HUDEP-2 (cell line): ENCODE data around the gene NMNAT1.
"Not testable (repeated sequence)": the region's sequence is repeated elsewhere in the genome, so short reads cannot be mapped to it uniquely, and the experiment has no call there.

Source experiments
- DNase-seq, 76 experiments: peaks; one replicate each; lab custom pipeline; 2025; ENCODE audit not compliant: unreplicated experiment in 76 of 76; lab: John Stamatoyannopoulos, UW

The NMNAT1 gene

DNA sequence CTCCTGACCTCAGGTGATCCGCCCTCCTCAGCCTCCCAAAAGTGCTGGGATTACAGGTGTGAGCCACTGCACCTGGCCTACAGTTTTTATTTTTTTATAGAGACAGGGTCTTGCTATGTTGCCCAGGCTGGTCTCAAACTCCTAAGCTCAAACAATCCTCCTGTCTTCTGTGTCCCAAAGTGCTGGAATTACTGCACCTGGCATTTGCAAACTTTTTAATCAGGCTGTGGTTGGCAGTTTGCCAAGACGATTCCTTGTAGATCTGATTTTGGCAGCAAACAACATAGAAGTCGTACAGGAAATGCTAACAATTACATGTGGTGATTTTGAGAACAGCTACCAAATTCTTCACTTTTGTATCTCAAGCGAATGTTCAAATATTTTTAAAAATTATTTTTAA is 63.9 kb downstream of the NMNAT1 start:
- DNase-seq, result no peak

DNA sequence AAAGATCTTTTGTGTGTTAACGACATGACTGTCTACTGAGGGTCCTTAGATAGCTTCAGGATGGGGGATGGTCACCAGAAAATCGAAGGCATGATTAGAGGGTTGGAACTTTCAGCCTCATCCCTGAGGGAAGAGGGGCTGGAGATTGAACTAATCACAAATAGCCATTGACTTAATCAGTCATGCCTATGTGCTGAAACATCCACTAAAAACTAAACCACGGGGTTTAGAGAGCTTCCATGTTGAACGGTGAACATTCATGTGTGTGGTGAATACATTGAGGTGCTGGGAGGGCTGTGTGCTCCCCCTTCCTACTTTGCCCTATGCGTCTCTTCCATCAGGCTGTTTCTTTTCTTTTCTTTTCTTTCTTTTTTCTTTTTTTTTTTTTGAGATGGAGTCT is 70.7 kb downstream of the NMNAT1 start:
- DNase-seq, result no peak

DNA sequence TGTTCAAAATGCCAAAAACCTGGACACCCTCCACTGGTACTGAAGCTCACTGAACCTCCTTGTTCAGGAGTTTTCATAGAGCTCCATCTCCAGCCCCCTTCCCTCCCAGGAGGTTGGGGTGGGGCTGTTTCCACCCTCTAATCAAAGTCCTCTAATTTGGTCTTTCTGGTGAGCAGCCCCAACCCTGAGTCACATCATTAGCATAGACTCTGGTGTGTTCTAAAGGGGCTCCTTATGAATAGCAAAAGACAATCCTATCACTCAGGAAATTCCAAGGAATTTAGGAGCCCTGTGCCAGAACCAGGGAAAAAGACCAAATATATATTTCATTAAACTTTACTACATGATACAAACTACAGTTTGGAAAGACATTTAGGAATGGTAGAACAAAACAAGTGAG is 76.3 kb downstream of the NMNAT1 start:
- DNase-seq, result no peak

DNA sequence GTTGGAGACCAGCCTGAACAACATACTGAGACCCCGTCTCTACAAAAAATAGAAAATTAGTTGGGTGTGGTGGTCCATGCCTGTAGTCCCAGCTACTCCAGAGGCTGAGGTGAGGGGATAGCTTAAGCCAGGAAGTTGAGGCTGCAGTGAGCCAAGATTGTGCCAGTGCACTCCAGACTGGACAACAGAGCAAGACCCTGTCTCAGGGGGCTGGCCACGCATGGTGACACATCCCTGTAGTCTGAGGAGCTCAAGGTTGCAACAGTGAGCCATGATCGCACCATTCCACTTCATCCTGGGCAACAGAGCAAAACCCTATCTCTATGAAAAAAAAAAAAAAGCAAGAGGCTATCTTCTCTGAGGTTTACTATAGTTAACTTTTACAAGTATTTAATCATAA is 76.8 kb downstream of the NMNAT1 start:
- no peak for DNase-seq

DNA sequence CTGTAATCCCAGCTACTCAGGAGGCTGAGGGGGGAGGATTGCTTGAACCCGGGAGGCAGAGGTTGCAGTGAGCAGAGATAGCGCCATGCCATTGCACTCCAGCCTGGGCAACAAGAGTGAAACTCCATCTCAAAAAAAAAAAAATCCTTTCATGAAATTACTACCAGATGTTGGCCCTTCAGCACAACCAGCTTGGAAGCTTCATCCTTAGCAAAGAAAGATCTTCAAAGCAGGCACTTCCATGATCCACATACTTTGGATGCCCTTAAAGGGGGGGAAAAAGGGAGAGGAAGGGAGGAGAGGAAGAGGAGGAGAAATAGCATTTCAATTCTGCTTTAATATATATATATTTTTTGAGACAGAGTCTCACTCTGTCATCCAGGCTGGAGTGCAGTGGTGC is 77.4 kb downstream of the NMNAT1 start:
- not testable (repeated sequence) for DNase-seq

DNA sequence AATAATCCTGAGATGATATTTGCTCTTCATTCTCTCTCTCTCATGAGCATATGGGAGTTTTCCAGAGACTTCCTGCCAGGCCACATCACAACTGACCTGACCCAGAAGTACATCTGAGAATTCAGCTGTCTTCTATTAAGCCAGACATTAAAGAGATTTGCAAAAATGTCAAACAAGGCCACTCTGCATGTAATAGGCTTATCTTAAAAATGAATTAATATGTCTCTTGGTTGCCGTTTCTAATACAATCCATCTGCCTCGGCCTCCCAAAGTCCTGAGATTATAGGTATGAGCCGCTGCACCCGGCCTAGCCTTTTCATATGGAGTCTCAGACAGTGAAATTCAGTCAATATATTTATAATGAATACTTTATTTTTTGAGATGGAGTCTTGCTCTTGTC is 78.7 kb downstream of the NMNAT1 start:
- not testable (repeated sequence) for DNase-seq

DNA sequence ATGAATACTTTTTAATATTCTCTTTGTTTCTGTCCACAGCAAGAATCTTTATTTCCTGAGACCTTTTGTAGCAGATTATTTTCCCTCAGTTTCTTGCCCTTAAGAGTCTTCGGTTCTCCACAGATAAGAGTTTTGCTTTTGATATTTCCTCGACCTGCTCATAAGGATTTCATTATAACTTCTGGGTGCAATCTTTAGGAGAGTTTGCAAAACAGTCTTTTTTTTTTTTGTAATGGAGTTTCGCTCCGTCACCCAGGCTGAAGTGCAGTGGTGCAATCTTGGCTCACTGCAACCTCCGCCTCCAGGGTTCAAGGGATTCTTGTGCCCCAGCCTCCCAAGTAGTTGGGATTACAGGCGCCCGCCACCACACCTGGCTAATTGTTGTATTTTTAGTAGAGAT is 79.4 kb downstream of the NMNAT1 start:
- no peak for DNase-seq

DNA sequence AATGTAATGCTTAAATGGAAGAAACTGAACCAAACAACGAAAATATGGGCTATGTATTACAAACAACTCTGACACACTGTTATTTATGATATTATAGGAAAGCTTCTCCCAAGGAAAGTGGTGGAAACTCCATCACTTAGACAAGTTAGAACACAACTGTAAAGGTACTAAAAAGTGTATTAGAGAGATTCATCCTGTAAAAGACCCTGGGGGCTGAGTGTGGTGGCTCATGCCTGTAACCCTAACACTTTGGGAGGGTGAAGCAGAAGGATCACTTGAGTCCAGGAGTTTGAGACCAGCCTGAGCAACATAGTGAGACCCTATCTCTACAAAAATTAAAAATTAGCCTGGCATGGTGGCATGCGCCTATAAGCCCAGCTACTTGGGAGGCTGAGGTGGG is 82.1 kb downstream of the NMNAT1 start:
- no peak for DNase-seq

DNA sequence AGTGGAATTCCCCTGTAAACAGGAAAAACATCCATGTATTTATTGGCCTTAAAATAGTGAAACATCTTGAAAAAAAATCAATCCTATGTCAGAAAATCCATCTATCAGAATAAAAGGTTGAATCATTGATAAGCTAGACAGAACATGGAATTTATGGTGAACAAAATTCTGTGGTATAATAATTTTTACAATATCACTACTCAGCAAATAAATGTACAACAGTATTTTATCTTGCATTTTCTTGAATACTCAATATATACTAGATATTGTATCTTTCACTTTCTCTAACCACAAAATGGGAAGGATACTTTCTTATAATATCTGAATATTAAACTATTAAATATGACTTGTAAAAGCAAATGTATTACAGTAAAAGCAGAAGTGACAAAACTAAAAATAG is 83.8 kb downstream of the NMNAT1 start:
- no peak for DNase-seq

DNA sequence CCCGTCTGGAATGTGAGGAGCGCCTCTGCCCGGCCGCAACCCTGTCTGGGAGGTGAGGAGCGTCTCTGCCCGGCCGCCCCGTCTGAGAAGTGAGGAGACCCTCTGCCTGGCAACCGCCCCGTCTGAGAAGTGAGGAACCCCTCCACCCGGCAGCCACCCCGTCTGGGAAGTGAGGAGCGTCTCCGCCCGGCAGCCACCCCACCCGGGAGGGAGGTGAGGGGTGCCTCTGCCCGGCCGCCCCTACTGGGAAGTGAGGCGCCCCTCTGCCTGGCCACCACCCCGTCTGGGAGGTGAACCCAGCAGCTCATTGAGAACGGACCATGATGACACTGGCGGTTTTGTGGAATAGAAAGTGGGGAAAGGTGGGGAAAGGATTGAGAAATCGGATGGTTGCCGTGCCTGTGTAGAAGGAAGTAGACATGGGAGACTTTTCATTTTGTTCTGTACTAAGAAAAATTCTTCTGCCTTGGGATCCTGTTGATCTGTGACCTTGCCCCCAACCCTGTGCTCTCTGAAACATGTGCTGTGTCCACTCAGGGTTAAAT is 85.8 kb downstream of the NMNAT1 start:
- DNase-seq, result not testable (repeated sequence)

DNA sequence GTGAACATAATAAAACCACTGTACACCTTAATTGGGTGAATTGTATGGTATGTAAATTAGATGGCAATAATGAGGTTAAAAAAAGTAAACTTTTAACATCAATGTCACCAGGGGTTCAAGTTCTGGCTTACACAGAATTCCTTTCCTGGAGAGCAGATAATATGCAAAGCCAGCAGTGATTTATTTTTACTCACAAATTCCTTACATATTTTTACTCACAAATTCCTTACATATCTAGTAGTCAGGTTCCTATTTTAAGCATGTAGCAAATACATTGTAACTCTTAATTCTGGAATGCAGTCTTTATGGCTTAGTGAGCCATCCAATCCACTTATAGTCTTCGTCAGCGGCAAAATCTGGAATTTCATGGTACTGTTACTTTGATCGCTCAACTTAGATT is 88.2 kb downstream of the NMNAT1 start:
- DNase-seq, result no peak

DNA sequence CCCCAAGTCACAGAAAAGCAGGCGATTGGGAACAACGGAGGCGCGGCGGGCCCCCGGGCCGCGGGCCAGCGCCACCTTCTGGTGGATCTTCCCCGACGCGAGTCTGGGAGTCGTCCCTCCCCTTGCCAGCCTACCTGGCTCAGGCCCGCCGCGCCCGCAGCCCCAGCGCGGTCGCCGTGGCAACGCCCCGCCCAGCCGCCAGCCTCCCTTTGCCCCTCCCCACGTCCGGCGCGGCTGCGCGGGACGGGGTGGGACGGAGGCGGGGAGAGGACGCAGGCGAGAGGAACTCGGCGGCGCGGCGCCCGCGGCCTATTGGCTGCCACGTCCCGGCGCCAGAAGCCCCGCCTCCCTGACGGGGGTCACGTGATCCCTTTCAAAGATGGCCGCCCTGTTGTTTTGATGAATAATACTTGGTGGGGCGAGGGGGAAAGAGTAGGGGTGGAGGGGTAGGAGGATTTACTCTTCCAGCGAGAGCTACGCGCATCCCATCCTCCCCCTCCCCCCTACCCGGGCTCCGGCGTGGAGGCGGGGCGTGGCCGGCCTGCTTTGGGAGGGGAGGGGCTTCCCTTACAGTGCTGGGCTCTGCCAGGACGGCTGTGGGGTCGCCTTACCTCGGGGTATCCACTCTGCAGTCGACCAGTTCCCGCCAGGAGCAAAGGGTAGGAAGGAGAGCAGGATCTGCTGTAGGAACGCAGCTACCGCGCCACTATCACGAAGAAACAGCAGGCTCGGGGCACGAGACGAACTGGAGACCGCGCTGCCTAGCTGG is 89.5 kb downstream of the NMNAT1 start, which contains the start of gene UBE4B:
UBE4B (plus strand) TSS at position 369 of the 769 bp plus-strand sequence. CDS start 713 bp downstream, outside the sequence.
- peak; percentile 45 to 98 (median 95) for DNase-seq

DNA sequence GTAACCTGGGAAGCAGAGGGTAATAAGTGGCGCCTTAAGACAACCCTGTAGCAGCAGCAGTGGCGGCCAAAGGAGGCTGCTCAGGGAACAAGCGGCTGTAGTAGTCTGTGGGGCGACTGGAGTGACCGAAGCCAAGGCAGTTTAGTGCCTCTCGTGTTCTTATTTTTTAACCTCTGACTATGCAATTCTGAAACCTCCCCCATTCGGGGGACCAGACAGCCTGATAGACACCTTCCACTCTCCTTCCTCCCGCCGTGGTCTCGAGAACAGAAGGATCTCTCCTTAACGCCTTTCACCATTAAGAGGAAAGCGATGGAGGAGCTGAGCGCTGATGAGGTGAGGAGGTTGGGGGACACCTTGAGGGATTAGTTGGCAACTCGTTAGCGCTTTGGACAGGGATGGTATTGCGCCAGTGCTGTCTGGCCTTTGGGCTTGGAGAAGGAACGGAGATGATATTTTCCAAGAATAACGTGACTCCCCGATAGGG is 90.1 kb downstream of the NMNAT1 start:
- peak in 23 of 76 experiments; percentile 7 to 59 (median 30) for DNase-seq
